GM10266 (cell line): ENCODE results near the gene MAGI1.

ENCODE experiments used
- DNase-seq: peaks from one replicate; pipeline ENCODE4 v3.0.0; 2012; ENCODE audit errors: extremely low spot score
- TF ChIP-seq, protein P1 (sequence below): IDR thresholded peaks from 2 replicates; pipeline ENCODE4 v1.5.1; 2012; ENCODE audit warnings: mild to moderate bottlenecking, low read depth; ENCODE audit not compliant: control insufficient read depth, insufficient read depth; ENCODE audit errors: missing control alignments

The MAGI1 gene

DNA sequence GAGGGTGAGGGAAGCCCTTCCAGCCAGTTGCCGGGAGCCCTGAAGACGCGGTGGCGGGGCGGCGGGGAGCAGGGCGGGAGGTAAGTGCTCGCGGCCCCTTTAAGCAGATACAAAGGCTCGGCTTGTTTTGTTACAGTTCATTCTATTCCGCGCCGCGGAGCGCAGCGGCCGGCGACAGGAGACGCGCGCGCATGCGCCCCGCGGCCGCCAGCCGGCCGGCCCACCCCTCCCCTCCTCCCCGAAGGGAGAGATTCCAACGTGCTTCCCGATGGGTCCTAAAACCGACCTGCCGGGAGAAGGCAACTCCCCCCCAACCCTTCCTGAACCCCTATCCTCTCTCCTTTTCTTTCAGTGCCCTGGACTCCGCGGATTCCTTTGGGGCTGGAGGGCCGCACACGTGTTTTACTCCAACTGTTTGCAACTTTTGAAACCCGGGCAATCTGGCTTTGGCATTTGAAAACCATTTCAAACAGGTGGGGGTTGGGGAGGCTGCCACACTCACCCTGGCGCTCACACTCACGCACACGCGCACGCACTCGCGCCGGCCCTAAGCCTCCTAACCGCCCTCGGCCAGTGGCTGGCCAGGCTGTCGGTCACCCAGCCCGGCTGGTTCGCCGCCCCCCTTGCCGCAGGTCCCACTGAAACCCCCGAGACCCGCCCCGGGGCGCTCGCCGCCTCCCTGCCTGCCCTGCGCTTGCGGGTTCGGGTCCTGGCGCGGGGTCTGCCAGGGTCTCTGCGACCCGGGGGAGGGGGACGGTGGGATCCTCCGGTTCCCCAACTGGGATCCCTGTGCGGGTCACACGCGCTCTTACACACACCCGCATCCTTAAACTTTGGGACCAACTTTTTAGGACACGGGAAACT is at the start of gene MAGI1:
TSS of gene MAGI1 (minus strand) at position 193 of the 864 bp plus-strand sequence. CDS start 610 bp downstream, outside the sequence.
- TF ChIP-seq, protein P1, sequence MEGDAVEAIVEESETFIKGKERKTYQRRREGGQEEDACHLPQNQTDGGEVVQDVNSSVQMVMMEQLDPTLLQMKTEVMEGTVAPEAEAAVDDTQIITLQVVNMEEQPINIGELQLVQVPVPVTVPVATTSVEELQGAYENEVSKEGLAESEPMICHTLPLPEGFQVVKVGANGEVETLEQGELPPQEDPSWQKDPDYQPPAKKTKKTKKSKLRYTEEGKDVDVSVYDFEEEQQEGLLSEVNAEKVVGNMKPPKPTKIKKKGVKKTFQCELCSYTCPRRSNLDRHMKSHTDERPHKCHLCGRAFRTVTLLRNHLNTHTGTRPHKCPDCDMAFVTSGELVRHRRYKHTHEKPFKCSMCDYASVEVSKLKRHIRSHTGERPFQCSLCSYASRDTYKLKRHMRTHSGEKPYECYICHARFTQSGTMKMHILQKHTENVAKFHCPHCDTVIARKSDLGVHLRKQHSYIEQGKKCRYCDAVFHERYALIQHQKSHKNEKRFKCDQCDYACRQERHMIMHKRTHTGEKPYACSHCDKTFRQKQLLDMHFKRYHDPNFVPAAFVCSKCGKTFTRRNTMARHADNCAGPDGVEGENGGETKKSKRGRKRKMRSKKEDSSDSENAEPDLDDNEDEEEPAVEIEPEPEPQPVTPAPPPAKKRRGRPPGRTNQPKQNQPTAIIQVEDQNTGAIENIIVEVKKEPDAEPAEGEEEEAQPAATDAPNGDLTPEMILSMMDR = no peak
- DNase-seq = peak; percentile 84

DNA sequence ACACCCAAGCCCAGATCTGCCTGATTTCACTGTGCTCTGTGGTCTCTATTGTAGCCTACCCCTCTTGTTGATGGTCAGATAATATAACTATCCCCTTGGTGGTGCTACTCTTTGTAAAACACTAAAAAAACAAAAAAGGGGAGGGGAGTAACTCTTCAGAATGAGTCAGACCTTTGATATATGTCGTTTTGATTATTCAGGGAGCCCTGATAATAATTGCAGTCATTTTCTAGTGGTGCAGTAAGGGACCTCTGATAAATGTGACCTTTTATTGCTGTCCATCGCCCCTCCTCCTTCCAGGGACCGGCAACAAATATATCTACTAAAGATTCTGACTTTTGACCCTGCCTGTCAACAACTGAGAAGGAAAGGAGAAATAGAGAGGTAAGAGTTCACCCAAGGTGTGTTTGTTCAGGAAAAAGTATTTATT is 45.1 kb upstream of the MAGI1 start:
- TF ChIP-seq, protein P1 = no peak
- DNase-seq = no peak

DNA sequence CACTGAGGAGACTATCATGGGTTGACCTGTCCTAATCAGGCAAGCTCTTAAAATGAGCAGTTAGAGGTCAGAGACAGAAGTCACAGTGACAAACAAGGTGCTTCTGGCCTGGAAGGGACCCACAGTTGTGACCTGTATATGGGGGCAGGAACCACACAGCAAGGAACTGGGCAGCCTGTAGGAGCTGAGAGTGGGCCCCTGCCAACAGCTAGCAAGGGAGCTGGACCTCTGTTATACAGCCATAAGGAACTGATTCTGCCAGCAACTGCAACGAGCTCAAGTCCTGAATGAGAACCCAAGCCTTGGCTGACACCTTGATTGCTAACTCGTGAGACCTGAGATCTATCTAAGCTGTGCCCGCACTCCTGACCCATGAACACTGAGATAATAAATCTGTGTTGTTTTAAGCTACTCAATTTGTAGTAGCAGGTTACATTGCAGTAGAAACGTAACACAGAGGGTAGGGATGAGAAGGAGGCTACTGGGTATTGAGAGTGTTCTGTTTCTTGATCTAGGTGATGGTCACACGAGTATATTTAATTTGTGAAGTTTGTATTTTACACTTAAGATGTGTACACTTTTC is 44.5 kb upstream of the MAGI1 start:
- TF ChIP-seq, protein P1 = no peak
- DNase-seq = no peak

DNA sequence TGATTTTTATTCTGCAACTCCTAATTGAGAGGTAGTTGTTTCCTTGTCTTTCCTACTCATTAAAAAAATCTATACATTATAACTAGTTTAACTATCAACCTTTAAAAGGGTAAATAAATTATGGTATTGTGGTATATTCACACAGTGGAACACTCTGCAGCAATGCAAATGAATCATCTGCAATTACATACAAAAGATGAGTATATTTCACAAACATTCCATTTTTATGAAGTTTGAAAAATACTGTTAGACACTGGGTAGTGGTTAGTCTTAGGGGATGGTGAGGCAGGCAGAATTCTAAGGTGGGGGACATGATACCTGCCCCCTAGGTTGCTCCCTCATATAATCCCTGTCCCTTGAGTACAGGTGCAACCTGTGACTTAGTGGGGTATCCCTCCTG is 44.0 kb upstream of the MAGI1 start:
- TF ChIP-seq, protein P1 = no peak
- DNase-seq = no peak

DNA sequence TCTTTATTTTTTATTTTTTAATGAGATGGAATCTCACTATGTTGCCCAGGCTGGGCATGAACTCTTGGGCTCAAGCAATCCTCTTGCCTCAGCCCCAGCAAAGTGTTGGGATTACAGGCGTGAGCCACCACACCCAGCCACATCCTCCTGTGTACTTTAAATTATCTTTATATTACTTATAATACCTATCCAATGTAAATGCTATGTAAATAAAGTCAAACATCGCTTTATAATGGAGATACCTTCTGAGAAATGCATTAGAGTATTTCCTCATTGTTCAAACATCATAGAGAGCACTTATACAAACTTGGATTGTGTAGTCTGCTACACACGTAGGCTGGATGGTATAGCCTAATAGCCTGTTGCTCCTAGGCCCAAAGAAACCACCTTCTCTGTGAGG is 41.4 kb upstream of the MAGI1 start:
- TF ChIP-seq, protein P1 = no peak
- DNase-seq = no peak

DNA sequence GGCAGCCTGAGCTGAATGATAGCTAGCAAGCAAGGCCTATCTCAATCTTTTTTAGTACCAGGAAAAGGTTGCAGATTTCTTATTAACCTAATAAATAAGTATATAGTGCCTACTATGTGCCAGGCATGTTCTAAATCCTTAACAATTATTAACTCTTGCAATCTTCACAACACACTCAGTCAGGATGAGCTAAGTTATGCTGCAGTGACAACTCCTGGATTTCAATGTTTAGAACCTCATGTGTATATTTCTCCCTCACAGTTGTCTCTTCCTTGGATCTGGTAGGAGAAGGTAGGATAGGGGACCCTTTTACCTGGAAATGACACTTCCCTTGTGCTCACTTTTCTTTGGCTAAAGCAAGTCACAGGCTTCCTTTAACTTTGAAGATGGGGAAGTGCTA is 39.3 kb upstream of the MAGI1 start:
- TF ChIP-seq, protein P1 = no peak

More for the DNA sequence above, 39.3 kb upstream of the MAGI1 start:
- no peak for DNase-seq
